Muscle of back (tissue), 11 donors: Measurements from ENCODE around the gene MAMLD1. TPM values are rescaled to one million over a fixed set of nuclear protein-coding genes. Genes with fewer than 3 reads are reported as not detected.

Source experiments
- DNase-seq, 3 donors: peaks; one replicate each; pipeline versions ENCODE4 v3.0.0 to v3.0.0-alpha.2; 2013
- polyA plus RNA-seq, 10 donors: library from polyadenylated mRNA; unstranded; fragments of 120-200 nt; gene quantifications; one replicate each; pipeline ENCODE4 v1.2.1, GENCODE V29; 2013; ENCODE audit not compliant: insufficient read length in 10 of 10

The MAMLD1 gene
- polyA plus RNA-seq, 10 donors: 10.1 to 19.3 (median 14.8) TPM

DNA sequence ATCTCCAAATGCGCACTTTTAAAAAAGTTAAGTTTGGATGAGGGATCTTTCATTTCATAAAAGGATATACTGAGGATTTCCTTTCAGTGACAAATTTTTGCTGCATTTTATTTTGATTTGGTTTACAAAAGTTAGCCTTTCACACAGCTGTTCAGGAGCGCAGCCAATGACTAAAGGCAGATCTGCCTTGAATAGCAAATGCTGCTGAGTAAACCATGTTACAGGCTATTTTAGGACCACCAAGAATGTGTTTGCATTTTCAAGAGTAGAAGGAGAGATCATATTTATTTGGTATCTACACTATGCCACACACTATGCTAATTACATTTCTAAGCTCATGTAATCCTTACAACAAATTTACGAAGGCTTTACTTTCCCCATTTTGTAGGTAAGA, 92.1 kb downstream of the MAMLD1 start:
- DNase-seq: peak; percentile 33 to 47 (median 33)

DNA sequence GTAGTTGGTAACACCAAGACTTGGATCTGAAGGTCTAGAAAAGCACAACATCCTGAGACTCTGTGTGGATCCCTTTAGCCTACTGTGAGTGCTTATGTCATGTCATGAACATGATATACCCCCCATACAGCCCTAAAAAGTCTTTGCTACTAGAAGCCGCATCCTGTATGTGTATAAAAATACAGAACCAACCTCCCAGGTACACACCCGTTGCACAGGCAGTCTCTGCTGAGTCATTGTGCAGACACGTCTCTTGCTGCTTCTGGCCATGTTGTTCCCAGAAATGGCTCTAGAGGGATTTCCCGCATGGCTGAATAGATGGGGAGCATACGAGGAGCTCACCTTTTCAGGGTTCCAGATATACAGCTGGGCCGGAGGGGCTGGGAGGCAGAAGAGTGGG, 93.3 kb downstream of the MAMLD1 start:
- no peak for DNase-seq

DNA sequence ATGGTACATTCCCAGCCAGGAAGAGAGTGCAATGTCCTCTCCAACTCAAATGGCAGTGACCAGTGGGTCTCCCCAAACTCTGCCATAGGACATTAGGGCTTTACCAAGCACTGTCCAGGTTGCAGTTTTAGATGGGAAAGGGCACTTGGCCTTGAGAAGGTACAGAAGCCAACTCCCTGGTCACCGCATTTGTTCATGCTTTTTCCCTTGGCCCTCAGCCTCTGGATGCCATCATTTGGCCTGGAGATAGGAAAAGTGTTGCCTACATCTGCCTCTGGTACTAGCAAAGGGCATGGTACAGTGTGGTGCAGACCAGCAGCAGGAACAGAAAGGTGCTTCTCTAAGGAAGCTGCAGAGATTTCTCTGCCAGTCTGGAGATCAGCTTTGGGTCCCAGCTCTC, 93.8 kb downstream of the MAMLD1 start:
- no peak for DNase-seq

DNA sequence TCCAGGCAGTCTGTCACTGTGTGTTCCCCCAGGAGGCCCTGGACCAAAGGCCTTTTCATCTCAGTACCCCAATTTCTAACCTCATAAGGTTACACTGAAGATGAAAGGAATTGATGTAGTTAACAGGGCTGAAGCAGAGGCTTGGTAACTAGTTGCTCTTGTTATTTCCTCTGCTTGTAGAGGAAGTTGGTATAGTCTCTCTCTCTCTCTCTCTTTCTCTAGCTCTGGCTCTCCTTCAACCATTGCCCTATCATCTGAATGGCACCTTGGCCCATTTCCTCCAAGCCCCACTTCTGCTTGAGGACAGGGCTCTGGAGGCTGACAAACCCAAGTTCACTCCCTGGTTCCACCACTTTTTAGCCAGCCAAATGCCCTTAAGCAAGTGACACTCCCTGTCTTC, 96.1 kb downstream of the MAMLD1 start:
- DNase-seq: no peak

DNA sequence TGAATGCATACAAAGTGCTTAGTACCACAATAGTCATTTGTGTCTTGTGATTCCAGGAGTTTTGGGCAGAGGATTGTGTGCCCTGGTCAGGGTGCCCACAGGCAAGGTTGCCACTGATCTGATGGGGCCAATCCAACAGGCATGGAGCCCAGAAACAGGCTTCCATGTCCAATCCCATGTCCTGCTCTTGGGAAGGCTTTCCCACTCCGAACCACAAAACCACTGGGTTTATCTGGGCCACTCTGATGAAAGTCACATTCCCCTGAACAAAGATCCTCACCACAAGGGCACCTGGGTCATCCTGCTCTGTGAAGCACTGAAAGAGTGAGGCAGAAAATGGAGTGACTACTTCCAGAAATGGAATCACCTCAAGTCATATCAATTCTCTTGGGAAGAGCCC, 96.9 kb downstream of the MAMLD1 start:
- DNase-seq: no peak

DNA sequence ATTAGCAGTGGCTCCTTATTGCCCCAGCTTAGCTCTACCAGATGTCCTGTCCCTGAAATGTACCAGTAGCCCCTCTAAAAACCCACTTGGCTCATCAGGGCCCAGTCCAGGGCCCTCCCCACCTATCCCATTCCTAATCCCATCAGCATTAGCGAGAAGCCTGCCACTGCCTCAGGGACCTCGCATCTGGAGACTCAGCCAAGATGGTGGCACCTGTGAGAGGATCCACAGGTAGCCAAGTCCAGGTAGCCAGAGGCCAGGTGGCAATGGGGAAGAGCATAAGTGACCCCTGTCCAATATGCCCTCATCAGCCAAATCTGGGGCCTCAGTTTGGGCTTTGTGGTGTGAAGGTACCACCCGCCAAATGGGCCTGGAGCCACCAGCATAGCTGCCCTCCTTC, 97.7 kb downstream of the MAMLD1 start:
- DNase-seq: no peak

DNA sequence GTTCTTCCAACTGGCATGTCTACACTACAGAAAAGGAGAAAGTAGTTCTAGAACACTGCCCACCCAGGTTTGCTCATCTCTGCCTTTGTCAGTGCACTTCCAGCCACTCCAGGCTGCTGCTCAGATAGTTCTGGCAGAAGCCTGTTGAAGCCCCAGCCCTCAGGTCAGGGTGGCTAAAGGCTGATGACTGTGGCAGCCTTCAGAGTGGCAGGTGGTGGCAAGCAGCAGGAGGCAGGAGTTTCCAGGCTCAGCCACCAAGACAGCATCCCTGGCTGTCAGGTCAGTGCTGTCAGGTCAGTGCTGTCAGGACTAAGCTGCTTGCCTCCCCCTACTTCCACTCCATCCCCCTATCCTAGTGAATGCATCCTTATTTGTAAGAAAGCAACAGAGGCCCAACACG, 100.4 kb downstream of the MAMLD1 start:
- no peak for DNase-seq

DNA sequence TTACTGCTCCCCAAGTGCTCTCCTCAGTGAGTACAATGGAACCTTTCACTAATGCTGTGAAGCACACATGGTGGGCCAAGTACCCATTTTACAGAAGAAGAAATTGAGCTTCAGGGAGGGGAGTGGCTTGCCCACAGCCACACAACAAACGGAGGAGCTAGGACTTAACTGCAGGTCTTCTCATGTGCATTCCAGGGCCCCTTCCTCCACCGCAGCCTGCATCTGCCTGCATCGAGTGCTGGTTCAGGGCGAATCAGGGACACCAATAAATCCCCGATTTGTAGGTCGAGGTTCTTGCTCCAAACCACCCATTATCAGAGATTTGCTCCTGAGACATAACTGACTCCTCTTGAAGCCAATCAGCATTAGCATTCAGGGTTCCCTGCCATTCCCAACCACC, 100.9 kb downstream of the MAMLD1 start:
- DNase-seq: no peak

DNA sequence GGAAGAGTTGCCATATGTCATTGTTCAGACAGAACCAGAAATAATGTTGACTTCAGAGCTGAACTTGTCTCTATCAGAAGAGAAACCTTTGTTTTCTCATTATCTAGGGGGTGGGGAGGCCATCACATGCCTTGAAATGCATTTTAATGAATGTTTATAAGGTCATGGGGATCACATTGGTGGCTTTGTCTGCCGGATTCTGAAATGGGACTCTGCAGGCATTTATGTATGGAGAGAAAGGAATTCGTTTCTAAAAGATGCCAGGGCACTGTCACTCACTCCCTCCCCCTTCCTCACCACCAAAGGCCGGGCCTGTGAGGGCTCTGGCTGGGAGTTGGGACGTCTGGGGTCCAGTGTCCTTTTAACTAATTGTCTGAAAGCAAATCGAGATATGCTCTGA, 102.2 kb downstream of the MAMLD1 start:
- DNase-seq: no peak

DNA sequence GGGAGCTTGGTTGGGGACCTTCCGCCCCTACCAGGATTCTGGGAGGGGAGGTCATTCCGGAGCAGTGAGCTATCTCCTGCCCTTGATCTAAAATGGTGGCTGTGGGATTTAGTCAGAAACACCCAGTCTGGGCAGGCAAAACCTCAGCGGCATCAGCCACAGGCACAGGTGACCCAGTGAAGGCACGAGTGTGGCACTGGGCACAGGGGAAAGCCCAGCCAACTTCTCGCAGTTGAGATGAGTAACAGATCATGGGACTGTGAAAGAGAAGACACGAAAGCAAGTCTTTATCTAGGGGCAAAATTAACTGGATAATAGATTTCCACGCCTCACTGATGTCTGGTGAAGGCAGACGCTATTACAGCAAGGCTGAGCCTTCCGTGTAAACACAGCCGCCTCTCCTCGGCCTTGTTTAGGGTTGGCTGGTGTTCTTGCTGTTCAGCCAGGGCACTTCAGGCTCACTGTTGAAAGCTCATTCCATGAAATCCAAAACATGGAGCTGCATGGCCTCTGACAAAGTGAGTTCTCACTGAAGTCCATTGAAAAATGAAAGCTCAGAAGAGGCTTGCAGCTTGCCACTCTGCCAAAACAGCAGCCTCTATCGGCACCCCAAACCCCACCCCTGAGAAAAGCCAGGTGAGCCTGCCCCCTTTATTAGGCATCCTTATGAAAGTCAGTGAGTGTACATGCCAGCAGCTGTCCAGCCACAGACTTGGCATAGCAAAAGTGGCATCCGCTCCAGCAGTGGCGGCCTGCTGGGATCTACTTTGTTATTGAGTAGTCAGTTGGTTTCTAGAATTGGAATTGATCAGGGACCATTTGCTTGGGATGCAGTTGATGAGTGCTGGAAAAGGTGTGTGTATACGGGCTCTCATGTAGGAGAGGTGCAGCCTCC, 103.0 kb downstream of the MAMLD1 start:
- DNase-seq: no peak

DNA sequence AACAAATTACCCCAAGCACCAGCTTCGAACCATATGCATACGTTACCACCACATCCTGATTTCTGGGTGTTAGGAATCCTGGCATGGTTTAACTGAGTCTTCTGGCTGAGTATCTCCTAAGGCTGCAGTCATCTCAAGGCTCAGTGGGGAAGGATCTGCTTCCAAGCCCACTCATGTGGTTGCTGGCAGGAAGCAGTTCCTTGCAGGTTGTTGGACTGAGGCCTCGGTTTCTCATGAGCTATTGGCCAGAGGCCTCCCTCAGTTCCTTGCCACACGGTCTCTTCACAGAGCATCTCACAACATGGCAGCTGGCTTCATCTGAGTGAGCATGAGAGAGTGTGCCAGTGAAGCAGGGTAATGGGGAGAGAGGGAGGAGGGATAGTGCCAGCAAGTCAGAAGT, 109.2 kb downstream of the MAMLD1 start:
- DNase-seq: no peak

DNA sequence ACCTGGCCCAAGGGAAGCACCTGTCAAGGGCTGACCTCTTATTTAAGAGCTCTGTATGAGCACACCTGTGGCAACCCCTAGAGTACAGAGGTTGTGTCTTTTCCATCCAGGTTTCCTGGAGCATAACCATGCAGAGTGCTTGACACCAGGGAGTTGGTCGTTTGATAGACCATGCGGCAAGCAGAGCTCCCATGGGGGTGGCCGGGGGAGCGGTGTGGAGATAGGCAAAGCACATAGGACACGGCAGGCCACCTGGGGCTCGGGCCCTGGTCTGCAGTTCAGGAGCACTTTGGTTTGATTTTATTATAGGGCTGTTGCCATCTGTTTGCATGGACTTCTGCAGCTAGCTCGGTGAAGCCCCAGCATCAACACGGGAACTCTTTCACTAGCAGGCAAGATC, 110.3 kb downstream of the MAMLD1 start:
- no peak for DNase-seq

DNA sequence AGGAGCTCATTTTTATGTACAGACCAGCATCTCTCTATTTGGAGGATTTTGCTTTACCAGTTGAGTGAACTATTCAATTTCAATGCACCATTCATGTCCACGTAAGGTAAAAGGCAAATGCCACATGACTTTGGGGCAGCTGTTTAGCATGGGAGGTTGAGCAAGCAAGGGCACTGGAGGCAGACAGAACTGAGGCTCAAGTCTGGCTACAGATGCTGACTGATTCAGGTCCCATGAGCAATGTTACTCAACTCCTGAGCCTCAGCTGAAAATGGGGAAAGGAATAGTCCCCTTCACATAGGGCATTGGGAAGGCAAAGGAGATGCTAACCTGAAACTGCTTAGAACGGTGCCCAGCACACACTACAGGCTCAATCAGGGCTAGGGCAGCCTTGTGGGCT, 112.3 kb downstream of the MAMLD1 start:
- no peak for DNase-seq

DNA sequence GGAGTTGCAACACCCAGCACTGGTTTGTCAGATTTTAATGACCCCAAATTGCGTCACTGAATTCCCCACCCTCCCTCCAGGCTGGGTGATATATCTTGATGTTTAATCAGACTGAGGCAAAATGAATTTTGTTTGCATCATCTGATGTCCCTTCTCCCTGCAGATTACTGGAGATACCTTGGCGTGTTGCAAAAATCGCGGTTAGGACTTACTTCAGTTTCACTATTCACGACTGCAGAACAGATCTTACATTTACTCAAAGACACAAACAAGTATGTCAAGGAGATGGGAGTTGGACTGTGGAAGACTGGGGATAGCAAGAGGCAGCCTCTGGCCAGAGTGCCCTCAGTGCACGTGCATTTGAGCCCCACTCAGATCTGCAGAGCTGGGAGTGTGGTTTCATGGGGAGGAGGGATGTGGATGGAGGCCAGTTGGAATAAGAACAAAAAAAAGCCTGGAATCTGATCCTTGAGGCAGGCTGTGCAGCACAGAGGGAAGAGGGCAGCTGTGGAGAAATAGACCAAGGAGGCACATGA, 113.1 kb downstream of the MAMLD1 start:
- peak; percentile 10 to 33 (median 21) for DNase-seq

DNA sequence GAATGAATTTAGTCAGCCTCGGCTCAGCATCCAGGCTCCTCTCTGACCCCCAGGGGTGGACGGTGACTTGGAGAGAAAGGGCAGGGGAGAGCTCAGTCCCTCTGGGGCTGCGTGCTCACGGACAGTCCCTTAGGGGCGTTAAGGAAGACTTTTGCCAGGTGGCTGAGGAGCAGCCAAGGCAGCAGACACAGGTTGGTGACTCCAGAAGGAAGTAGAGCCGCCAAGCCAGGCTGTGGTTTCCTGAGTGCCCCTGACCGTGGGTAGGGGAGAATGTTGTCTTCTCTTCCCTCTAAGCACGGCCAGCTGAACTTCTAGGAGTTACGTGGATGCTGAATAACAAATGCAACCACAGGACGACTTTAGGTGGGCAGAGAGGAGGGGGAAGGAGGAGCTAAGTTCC, 114.3 kb downstream of the MAMLD1 start:
- no peak for DNase-seq

DNA sequence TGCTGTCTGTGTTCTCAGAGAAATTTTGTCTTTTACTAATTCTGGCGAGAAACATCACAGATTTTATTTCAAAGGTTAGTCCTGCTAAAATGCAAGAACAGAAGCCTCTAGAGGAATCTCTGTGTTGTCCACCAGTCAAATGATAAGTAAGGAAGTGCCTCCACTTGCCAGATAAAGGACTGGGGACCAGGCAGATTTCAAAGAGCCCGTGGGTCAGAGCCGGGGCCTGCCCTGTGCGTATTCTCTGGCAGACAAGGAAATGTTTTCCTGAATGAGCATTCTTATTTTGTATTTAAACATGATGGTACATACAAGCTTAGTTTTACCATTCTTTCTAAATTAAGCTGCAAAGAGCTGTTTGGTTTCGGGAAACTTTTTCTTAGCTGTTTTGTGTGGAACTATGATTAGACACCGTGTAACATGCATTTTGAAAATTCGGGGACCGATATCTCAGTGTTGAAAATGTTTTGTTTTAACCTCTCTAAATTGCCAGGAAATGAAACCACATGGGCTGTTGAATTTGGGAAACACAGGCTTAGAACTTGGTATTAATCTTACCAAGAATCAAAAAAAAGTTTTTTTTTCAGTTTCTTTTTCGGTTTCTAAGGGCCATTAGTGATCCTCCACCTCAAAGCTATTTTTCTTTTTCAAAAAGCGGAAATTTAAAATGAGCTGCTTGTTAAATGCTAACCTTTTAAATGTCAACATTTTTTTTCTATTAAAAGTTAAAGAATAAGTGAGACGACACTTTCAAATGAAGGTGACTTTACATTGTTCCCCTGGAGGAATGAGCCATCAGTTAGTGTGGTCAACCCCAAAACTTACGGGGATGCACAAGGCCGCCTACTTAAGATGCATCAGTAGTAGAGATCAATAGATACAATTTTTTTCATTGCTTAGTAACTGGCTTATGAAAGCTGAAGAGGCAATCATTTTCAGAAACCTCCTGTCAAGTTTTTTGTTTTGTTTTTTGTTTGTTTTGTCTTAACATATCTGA, 115.7 kb downstream of the MAMLD1 start:
- DNase-seq: no peak

DNA sequence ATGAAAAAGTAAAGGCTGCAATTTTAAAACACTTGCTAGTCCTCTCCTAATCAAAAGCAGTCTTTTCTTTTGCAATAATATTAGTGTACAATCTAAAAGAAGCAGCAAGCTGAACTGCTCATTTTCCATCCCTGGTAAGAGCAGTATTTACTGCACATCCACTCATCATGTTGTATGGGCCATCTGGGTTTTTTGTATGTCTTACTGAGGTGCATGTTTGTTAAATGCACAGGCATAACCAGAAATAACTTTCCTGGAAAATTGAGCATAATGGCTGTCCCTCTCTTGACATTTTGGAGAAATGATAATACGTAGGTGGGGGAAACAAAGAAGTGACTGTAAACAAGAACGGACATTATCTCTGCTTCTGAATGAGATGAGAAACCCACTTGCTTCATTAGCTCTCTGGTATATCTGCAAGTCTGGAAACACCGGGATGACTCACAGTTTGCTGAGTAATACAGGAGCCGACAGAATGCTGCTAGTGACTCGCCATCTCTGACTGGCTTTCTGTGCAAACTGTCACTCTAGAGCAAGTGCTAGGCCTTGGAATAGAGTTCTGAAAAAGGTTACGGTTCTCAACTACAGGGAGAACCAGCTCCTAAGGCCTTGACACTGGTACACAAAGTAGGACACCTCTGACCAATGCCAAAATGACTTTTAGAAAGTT, 119.6 kb downstream of the MAMLD1 start:
- DNase-seq: no peak

DNA sequence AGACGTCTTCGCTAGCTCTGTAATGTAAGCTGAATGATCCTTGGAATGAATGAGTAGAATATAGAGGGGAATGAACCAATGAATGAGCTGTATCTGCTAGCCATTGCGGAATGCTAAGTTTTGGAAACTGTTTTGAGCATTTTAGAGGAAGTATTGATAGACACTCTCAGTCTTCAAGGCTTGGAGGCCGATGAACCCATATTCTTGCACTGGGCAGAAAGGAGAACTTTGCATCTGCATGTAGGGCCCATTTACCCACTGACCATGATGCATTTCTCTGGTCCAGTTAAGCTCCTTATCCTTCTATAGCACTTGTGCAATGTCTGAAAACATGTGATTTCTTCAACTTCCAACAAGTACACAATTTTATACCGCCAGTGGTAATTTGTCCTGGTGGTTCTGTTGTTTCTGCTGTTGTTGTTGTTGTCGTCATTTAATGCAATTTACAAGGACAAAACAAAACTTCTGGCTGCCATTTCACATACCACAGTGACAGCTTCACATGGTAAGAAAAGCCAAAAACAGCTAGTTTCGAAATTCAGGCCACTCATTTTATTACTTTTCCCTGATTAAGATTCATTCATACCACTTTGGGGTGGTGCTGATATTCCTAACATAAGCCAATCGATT, 120.4 kb downstream of the MAMLD1 start:
- no peak for DNase-seq

DNA sequence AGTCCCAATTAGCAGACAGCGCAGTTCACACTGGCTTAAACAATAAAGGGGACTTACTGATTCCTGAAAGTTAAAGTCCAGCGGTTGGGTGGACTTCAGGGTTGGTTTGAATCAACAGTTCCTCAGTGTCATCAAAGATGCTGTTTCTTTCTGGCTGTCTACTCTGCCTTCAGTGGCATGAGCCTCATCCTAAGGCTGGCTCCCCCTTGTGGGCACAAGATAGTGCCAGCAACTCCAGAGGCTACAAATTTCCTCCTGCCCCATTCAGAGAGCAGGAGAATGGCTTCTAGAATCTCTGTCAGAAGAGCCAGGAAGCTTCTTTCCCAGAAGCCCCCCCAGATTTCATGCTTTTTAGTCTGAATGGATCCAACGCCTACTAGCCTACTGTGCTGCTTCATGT, 122.9 kb downstream of the MAMLD1 start:
- DNase-seq: peak in 1 of 3 donors; percentile 14

DNA sequence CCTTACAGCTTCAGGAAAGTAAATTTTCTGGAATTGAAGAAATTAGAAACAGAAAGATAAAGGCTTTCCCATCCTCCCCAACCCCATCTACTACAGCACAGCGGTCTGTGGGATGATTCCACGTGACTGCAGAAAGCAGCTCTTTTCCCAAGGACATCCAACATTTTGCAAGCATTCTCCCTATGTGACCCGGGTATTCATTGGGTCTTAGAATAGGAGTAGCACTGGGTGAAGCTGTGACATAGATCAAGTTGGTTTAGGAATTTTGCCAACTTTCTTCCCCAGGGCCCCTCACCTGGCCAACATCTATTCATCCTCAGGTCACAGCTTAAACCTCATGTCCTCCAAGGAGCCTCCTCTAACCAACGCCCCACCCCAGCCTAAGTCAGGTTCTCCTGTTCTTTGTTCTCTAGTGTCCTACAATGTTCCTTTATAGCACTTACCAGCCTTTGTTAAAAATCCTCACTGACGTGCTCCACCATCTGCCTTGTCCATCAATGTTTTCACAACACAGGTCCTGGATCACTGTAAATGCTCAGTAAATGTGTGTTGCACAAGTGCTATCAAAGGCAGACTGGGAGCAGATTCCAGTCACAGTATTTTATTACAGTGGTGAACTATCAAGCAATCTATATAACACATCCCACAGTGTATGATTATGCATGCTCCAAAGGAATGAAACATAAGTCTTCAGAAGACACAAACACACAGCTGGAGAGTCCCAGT, 124.4 kb downstream of the MAMLD1 start:
- DNase-seq: no peak
